Astrocyte of the cerebellum (primary cell): ENCODE results near the gene TBATA.

Source experiments
- DNase-seq: peaks from one replicate; pipeline ENCODE4 v3.0.0-alpha.2; 2011; ENCODE audit warnings: low read depth
- H3K4me3 ChIP-seq: 2 replicates; pipeline ENCODE4 v1.5.1; 2011; ENCODE audit warnings: mild to moderate bottlenecking, low read depth, low read length, moderate library complexity
- in situ Hi-C: cut with HindIII; loops from 2 replicates; pipeline ENCODE4 v1.10.0; 2017; ENCODE audit warnings: low sequenced_read_pairs
- TF ChIP-seq, protein P1 (sequence below): IDR thresholded peaks from 2 replicates; pipeline ENCODE4 v1.5.1; 2012; ENCODE audit warnings: low read length, low read depth, moderate library complexity, mild to moderate bottlenecking; ENCODE audit errors: missing control alignments

The TBATA gene

DNA sequence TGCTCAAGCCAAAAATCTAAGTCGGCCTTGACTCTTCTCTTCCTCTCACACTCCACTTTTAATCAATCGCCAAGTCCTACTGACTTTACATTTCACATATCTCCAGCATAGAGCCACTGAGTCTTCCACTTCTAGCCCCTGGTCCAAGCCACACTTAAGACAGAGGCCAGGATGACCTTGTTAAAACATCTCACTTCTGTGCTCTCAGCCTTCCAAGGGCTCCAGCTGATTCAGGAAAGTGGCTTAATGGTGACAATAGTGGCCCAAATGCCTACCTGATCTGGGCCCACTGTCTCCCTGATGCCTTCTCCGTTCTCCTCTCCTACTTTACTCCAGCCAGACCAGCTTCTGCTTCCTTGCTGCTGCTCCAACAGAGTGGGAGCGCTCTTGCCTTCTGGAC lies 4.4 kb downstream of the TBATA start:
- TF ChIP-seq, protein P1, sequence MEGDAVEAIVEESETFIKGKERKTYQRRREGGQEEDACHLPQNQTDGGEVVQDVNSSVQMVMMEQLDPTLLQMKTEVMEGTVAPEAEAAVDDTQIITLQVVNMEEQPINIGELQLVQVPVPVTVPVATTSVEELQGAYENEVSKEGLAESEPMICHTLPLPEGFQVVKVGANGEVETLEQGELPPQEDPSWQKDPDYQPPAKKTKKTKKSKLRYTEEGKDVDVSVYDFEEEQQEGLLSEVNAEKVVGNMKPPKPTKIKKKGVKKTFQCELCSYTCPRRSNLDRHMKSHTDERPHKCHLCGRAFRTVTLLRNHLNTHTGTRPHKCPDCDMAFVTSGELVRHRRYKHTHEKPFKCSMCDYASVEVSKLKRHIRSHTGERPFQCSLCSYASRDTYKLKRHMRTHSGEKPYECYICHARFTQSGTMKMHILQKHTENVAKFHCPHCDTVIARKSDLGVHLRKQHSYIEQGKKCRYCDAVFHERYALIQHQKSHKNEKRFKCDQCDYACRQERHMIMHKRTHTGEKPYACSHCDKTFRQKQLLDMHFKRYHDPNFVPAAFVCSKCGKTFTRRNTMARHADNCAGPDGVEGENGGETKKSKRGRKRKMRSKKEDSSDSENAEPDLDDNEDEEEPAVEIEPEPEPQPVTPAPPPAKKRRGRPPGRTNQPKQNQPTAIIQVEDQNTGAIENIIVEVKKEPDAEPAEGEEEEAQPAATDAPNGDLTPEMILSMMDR, result no peak
- in situ Hi-C loops, result no loop called here
- DNase-seq, result no peak
- no peak overlapping the region for H3K4me3 ChIP-seq

DNA sequence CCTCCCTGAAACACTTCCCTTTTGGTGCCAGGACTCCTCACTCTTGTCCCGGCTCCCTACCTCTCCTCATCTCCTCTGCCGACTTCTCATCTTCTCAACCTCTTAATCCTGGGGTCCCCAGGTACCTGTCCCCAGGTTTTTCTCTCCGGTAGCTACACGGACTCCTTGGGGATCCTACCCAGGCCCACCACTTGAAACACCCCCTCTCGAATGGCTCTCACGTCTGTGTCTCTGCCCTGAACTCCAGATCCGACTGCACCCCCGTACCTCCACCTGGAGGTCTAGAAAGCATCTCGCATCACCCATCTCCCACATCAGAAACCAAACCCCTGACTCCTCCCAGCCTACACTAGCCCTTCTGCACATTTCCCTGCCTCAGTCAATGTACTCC lies 4.8 kb downstream of the TBATA start:
- no peak overlapping the region for H3K4me3 ChIP-seq
- TF ChIP-seq, protein P1, result no peak
- no peak for DNase-seq
- in situ Hi-C loops, result no loop called here

GRCh38 chr10:70779511-70780369 lies 5.4 kb downstream of the TBATA start:
- H3K4me3 ChIP-seq, result no peak overlapping the region
- TF ChIP-seq, protein P1, result no peak
- in situ Hi-C loops, result no loop called here
- DNase-seq, result no peak

GRCh38 chr10:70779088-70779487 lies 6.1 kb downstream of the TBATA start:
- TF ChIP-seq, protein P1, result no peak
- no peak overlapping the region for H3K4me3 ChIP-seq
- DNase-seq, result no peak
- in situ Hi-C loops, result no loop called here

- in situ Hi-C loops, result no loop called here
- TF ChIP-seq, protein P1, result no peak
- H3K4me3 ChIP-seq, result no peak overlapping the region
- DNase-seq, result no peak
Observed at GRCh38 chr10:70778267-70778924, 6.8 kb downstream of the TBATA start.

DNA sequence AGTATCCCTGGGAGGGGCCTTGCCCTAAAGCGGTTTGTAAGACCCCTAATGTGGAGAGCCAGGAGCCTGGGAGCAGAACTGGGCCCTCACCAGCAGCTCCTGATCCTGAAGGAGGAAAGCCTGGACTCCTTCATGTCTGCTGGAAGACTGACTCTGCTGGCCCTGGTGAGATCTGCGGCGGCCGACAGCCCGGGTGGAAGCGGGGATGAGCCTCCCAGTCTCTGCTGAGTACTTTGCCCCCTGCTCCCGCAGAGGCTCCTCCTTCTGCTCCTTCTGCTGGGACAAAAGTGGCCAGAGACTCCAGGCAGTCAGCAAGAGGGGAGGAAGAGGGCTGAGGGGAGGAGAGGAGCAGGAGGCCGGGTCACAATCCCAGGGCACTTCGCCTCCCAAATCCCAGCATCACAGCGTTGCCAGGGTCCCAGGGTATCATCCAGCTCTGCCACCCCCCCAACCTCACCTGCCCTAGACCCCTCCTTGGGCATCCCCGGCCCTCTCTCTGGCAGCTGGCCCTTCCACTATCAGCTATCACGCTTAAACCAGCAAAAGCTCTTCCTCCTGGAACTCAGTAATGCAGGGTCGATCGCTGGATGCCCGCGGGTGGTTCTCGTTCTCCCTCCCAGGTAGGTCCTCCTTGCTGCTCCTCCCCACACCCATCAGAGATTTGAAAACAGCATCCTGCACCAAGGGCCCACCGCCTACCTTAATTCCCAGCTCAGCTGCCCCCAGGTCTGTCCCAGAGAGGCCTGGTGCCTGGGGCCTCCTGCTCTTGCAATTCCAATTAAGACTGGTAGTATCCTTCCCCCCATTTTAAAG lies 7.9 kb downstream of the TBATA start:
- in situ Hi-C loops, result no loop called here
- DNase-seq, result no peak
- H3K4me3 ChIP-seq, result no peak overlapping the region
- TF ChIP-seq, protein P1, result no peak
